IPS-15b (cell line): ENCODE data around the gene UNC80.

Source experiments
- H3K27me3 ChIP-seq: one replicate; pipeline ENCODE4 v1.6.1; 2013; ENCODE audit warnings: low read length; ENCODE audit not compliant: control insufficient read depth, insufficient read depth
- H3K36me3 ChIP-seq: one replicate; pipeline ENCODE4 v1.6.1; 2013; ENCODE audit warnings: low read length; ENCODE audit not compliant: control insufficient read depth, insufficient read depth
- H3K4me1 ChIP-seq: one replicate; pipeline ENCODE4 v1.6.1; 2013; ENCODE audit warnings: mild to moderate bottlenecking, low read length; ENCODE audit not compliant: control insufficient read depth, insufficient read depth
- H3K4me3 ChIP-seq: one replicate; pipeline ENCODE4 v1.5.1; 2013; ENCODE audit warnings: low read depth, low read length
- H3K9ac ChIP-seq: one replicate; pipeline ENCODE4 v1.6.1; 2013; ENCODE audit warnings: low read depth, mild to moderate bottlenecking, low read length
- H3K9me3 ChIP-seq: one replicate; pipeline ENCODE4 v1.6.1; 2013; ENCODE audit warnings: mild to moderate bottlenecking, low read length; ENCODE audit not compliant: control insufficient read depth, insufficient read depth

UNC80 gene

GRCh38 chr2:209943776-209944175 is 172.1 kb downstream of the UNC80 start:
- Histone ChIP-seq H3K4me1 (no peaks in the 10 kb centered on the region), H3K9me3 (no peaks in the 10 kb centered on the region), H3K9ac (no peak overlapping the region), H3K27me3 (no peaks in the 10 kb centered on the region), H3K4me3 (no peak overlapping the region), H3K36me3 (no peaks in the 10 kb centered on the region)

- Histone ChIP-seq H3K4me1 (no peaks in the 10 kb centered on the region), H3K27me3 (no peaks in the 10 kb centered on the region), H3K4me3 (no peak overlapping the region), H3K9ac (no peak overlapping the region), H3K36me3 (no peaks in the 10 kb centered on the region), H3K9me3 (no peaks in the 10 kb centered on the region)
These were observed 174.9 kb downstream of the UNC80 start for GRCh38 chr2:209946539-209946938.

GRCh38 chr2:209956271-209956670 is 184.6 kb downstream of the UNC80 start:
- Histone ChIP-seq H3K27me3 (peaks cover 36% of the 10 kb centered on the region), H3K4me1 (peaks cover 7% of the 10 kb centered on the region), H3K36me3 (no peaks in the 10 kb centered on the region), H3K9me3 (no peaks in the 10 kb centered on the region), H3K4me3 (no peak overlapping the region), H3K9ac (no peak overlapping the region)

GRCh38 chr2:209958016-209958415 is 186.4 kb downstream of the UNC80 start:
- Histone ChIP-seq H3K4me1 (peaks cover 7% of the 10 kb centered on the region), H3K4me3 (no peak overlapping the region), H3K9me3 (no peaks in the 10 kb centered on the region), H3K36me3 (no peaks in the 10 kb centered on the region), H3K9ac (no peak overlapping the region), H3K27me3 (peaks cover 46% of the 10 kb centered on the region)

- Histone ChIP-seq H3K4me3 (no peak overlapping the region), H3K9me3 (no peaks in the 10 kb centered on the region), H3K9ac (no peak overlapping the region), H3K36me3 (no peaks in the 10 kb centered on the region), H3K4me1 (peaks cover 7% of the 10 kb centered on the region), H3K27me3 (peaks cover 44% of the 10 kb centered on the region)
These were observed 188.4 kb downstream of the UNC80 start for GRCh38 chr2:209960045-209960444.

- no peak overlapping the region for H3K4me3 ChIP-seq
- peaks cover 44% of the 10 kb centered on the region for H3K27me3 ChIP-seq
- H3K36me3 ChIP-seq: no peaks in the 10 kb centered on the region
- H3K9me3 ChIP-seq: no peaks in the 10 kb centered on the region
- H3K4me1 ChIP-seq: peaks cover 7% of the 10 kb centered on the region
- no peak overlapping the region for H3K9ac ChIP-seq
These were observed 189.3 kb downstream of the UNC80 start for GRCh38 chr2:209960676-209961630.

GRCh38 chr2:209965723-209966122 is 194.1 kb downstream of the UNC80 start:
- no peaks in the 10 kb centered on the region for H3K36me3 ChIP-seq
- H3K9me3 ChIP-seq: no peaks in the 10 kb centered on the region
- peaks cover 10% of the 10 kb centered on the region for H3K27me3 ChIP-seq
- H3K4me1 ChIP-seq: no peaks in the 10 kb centered on the region
- no peak overlapping the region for H3K4me3 ChIP-seq
- H3K9ac ChIP-seq: no peak overlapping the region

- no peak overlapping the region for H3K4me3 ChIP-seq
- no peaks in the 10 kb centered on the region for H3K4me1 ChIP-seq
- H3K36me3 ChIP-seq: no peaks in the 10 kb centered on the region
- no peaks in the 10 kb centered on the region for H3K27me3 ChIP-seq
- no peak overlapping the region for H3K9ac ChIP-seq
- H3K9me3 ChIP-seq: no peaks in the 10 kb centered on the region
These were observed 198.1 kb downstream of the UNC80 start for GRCh38 chr2:209969692-209970091.

GRCh38 chr2:209970271-209970670 is 198.6 kb downstream of the UNC80 start:
- H3K9me3 ChIP-seq: no peaks in the 10 kb centered on the region
- H3K4me1 ChIP-seq: no peaks in the 10 kb centered on the region
- H3K36me3 ChIP-seq: no peaks in the 10 kb centered on the region
- no peak overlapping the region for H3K9ac ChIP-seq
- no peak overlapping the region for H3K4me3 ChIP-seq
- no peaks in the 10 kb centered on the region for H3K27me3 ChIP-seq

- Histone ChIP-seq H3K36me3 (no peaks in the 10 kb centered on the region), H3K9ac (no peak overlapping the region), H3K9me3 (no peaks in the 10 kb centered on the region), H3K4me3 (no peak overlapping the region), H3K27me3 (no peaks in the 10 kb centered on the region), H3K4me1 (no peaks in the 10 kb centered on the region)
These were observed 199.1 kb downstream of the UNC80 start for GRCh38 chr2:209970711-209971110.

- Histone ChIP-seq H3K36me3 (no peaks in the 10 kb centered on the region), H3K9ac (no peak overlapping the region), H3K9me3 (no peaks in the 10 kb centered on the region), H3K27me3 (no peaks in the 10 kb centered on the region), H3K4me1 (no peaks in the 10 kb centered on the region), H3K4me3 (no peak overlapping the region)
These were observed 201.7 kb downstream of the UNC80 start for GRCh38 chr2:209973328-209973727.

- Histone ChIP-seq H3K4me1 (no peaks in the 10 kb centered on the region), H3K9ac (no peak overlapping the region), H3K4me3 (no peak overlapping the region)
These were observed 202.9 kb downstream of the UNC80 start for GRCh38 chr2:209974576-209974975.

More at GRCh38 chr2:209974576-209974975, 202.9 kb downstream of the UNC80 start:
- Histone ChIP-seq H3K36me3 (no peaks in the 10 kb centered on the region), H3K9me3 (no peaks in the 10 kb centered on the region), H3K27me3 (no peaks in the 10 kb centered on the region)
